Measurements from ENCODE around the gene ILF3. TPM values are rescaled to one million over a fixed set of nuclear protein-coding genes. Genes with fewer than 3 reads are reported as not detected.

The ILF3 gene
- total RNA-seq, 2 experiments from 2014 or later: 464 to 491 TPM

- no peaks in the 10 kb centered on the region for H3K27me3 Mint-ChIP-seq
- Histone ChIP-seq H3K4me1 (ENCODE audit: insufficient read depth, low read length) (peaks cover 53% of the 10 kb centered on the region), H3K9me3 (ENCODE audit: control insufficient read depth in 1 of 2, insufficient read depth in 1 of 2, low read length in 2 of 2) (no peaks in the 10 kb centered on the region), H3K27me3 (ENCODE audit: control insufficient read depth in 1 of 2, insufficient read depth in 2 of 2, low read length in 2 of 2) (no peaks in the 10 kb centered on the region), H3K36me3 (ENCODE audit: insufficient read depth, low read length) (peaks cover 28% of the 10 kb centered on the region), H3K27ac (ENCODE audit: low read depth in 1 of 2, low read length in 2 of 2) (no peak overlapping the region), H3K4me3 (ENCODE audit: low read length) (no peak overlapping the region)
- ChIA-PET CTCF (interaction anchor here (0.7 to 1.0 kb wide), 4 partner anchors 10 to 492 kb away, joined by 3 to 5 read pairs (median 4); no protein-coding TSS in a partner anchor), POLR2A (interaction anchor here (0.7 to 6.4 kb wide), 2 partner anchors 9 to 16 kb away, joined by 3 to 40 read pairs; no protein-coding TSS in a partner anchor)
- H3K27ac Mint-ChIP-seq: no peak overlapping the region
- no peak for TF ChIP-seq CTCF (IDR thresholded peaks at IDR 0.05)
- ATAC-seq (ENCODE audit: poor library complexity) (no peak), DNase-seq (no peak)
- H3K9me3 Mint-ChIP-seq: no peaks in the 10 kb centered on the region
- intact Hi-C loops (cut with DNase I, micrococcal nuclease): no loop called here
- peaks cover 44% of the 10 kb centered on the region for H3K4me1 Mint-ChIP-seq (ENCODE audit: low read depth)
- peaks cover 45% of the 10 kb centered on the region for H3K36me3 Mint-ChIP-seq (ENCODE audit: low read depth)
- H3K4me3 Mint-ChIP-seq: no peak overlapping the region
These were observed 35.3 kb upstream of the ILF3 start for GRCh38 chr19:10618846-10619245.

GRCh38 chr19:10620786-10621185, 33.4 kb upstream of the ILF3 start:
- no peaks in the 10 kb centered on the region for H3K27me3 ChIP-seq (ENCODE audit: control insufficient read depth in 1 of 2, insufficient read depth in 2 of 2, low read length in 2 of 2)
- no peak for ATAC-seq (ENCODE audit: poor library complexity)
- ChIA-PET POLR2A (interaction anchor here (6.4 kb wide), 1 partner anchor 18 kb away, joined by 40 read pairs; no protein-coding TSS in a partner anchor), CTCF (interaction anchor here (0.9 kb wide), 1 partner anchor 40 kb away, joined by 4 read pairs; no protein-coding TSS in a partner anchor)
- H3K4me3 Mint-ChIP-seq: no peak overlapping the region
- intact Hi-C loops (cut with DNase I, micrococcal nuclease): no loop called here
- H3K4me3 ChIP-seq (ENCODE audit: low read length): no peak overlapping the region
- H3K4me1 ChIP-seq (ENCODE audit: insufficient read depth, low read length): peaks cover 49% of the 10 kb centered on the region
- H3K9me3 Mint-ChIP-seq: no peaks in the 10 kb centered on the region
- H3K9me3 ChIP-seq (ENCODE audit: control insufficient read depth in 1 of 2, insufficient read depth in 1 of 2, low read length in 2 of 2): no peaks in the 10 kb centered on the region
- H3K36me3 ChIP-seq (ENCODE audit: insufficient read depth, low read length): peaks cover 22% of the 10 kb centered on the region
- peaks cover 46% of the 10 kb centered on the region for H3K36me3 Mint-ChIP-seq (ENCODE audit: low read depth)
- H3K27ac Mint-ChIP-seq: peak overlapping the region; percentile 78
- TF ChIP-seq CTCF (IDR thresholded peaks at IDR 0.05): no peak
- no peaks in the 10 kb centered on the region for H3K27me3 Mint-ChIP-seq
- no peak for DNase-seq
- no peak overlapping the region for H3K27ac ChIP-seq (ENCODE audit: low read depth in 1 of 2, low read length in 2 of 2)
- peaks cover 48% of the 10 kb centered on the region for H3K4me1 Mint-ChIP-seq (ENCODE audit: low read depth)

GRCh38 chr19:10621966-10622365, 32.2 kb upstream of the ILF3 start:
- no peaks in the 10 kb centered on the region for H3K9me3 Mint-ChIP-seq
- POLR2A ChIA-PET: interaction anchor here (0.6 to 6.4 kb wide), 2 partner anchors 19 to 377 kb away, joined by 3 to 40 read pairs; no protein-coding TSS in a partner anchor
- TF ChIP-seq CTCF (IDR thresholded peaks at IDR 0.05): no peak
- H3K4me3 Mint-ChIP-seq: no peak overlapping the region
- Histone ChIP-seq H3K27ac (ENCODE audit: low read depth in 1 of 2, low read length in 2 of 2) (no peak overlapping the region), H3K4me1 (ENCODE audit: insufficient read depth, low read length) (peaks cover 39% of the 10 kb centered on the region), H3K9me3 (ENCODE audit: control insufficient read depth in 1 of 2, insufficient read depth in 1 of 2, low read length in 2 of 2) (no peaks in the 10 kb centered on the region), H3K27me3 (ENCODE audit: control insufficient read depth in 1 of 2, insufficient read depth in 2 of 2, low read length in 2 of 2) (no peaks in the 10 kb centered on the region), H3K36me3 (ENCODE audit: insufficient read depth, low read length) (peaks cover 28% of the 10 kb centered on the region), H3K4me3 (ENCODE audit: low read length) (no peak overlapping the region)
- peaks cover 46% of the 10 kb centered on the region for H3K36me3 Mint-ChIP-seq (ENCODE audit: low read depth)
- peaks cover 48% of the 10 kb centered on the region for H3K4me1 Mint-ChIP-seq (ENCODE audit: low read depth)
- no peak for DNase-seq
- H3K27ac Mint-ChIP-seq: peak overlapping the region; percentile 63
- CTCF ChIA-PET: interaction anchor here (1.0 to 1.8 kb wide), 2 partner anchors 18 to 41 kb away, joined by 4 read pairs; no protein-coding TSS in a partner anchor
- H3K27me3 Mint-ChIP-seq: no peaks in the 10 kb centered on the region
- intact Hi-C loops (cut with DNase I, micrococcal nuclease): no loop called here
- ATAC-seq (ENCODE audit: poor library complexity): no peak

Data from CD4-positive, alpha-beta T cell (primary cell).